Neutrophil (primary cell): ENCODE measurements around the gene C2CD3.
"Not testable (repeated sequence)": the region's sequence is repeated elsewhere in the genome, so short reads cannot be mapped to it uniquely, and the experiment has no call there.

Experiments
- H3K27ac ChIP-seq: fragments of 200-600 bp; sonication (generic); 2 replicates; pipeline ENCODE4 v1.5.1; 2016; ENCODE audit warnings: mild to moderate bottlenecking, moderate library complexity
- H3K27me3 ChIP-seq: fragments of 200-600 bp; sonication (generic); 2 replicates; pipeline ENCODE4 v1.6.0; 2016; ENCODE audit warnings: mild to moderate bottlenecking
- H3K36me3 ChIP-seq: fragments of 200-600 bp; sonication (generic); 2 replicates; pipeline ENCODE4 v1.5.1; 2017
- H3K4me1 ChIP-seq, 2 experiments: fragments of 200-600 bp in 1 of 2; sonication (generic) in 1 of 2; 1 replicate in 1 of 2; 2 replicates in 1 of 2; pipeline versions ENCODE4 v1.5.1 to v1.6.1; 2013 to 2016; ENCODE audit warnings: low read depth in 1 of 2, low read length in 1 of 2, mild to moderate bottlenecking in 1 of 2, moderate library complexity in 1 of 2; ENCODE audit not compliant: control insufficient read depth in 1 of 2, insufficient read depth in 1 of 2
- H3K4me3 ChIP-seq, 2 experiments: fragments of 200-600 bp in 1 of 2; sonication (generic) in 1 of 2; 1 replicate in 1 of 2; 2 replicates in 1 of 2; pipeline ENCODE4 v1.5.1; 2013 to 2016; ENCODE audit warnings: low read depth in 1 of 2, low read length in 1 of 2, mild to moderate bottlenecking in 1 of 2, moderate library complexity in 1 of 2
- H3K9me3 ChIP-seq: fragments of 200-600 bp; sonication (generic); 2 replicates; pipeline ENCODE4 v1.5.1; 2016
- CTCF ChIP-seq: fragments of 200-600 bp; sonication (generic); IDR thresholded peaks from 2 replicates; pipeline ENCODE4 v1.5.1; 2016; ENCODE audit warnings: antibody characterized with exemption

C2CD3 gene

GRCh38 chr11:74144592-74144991 is 26.2 kb downstream of the C2CD3 start:
- no peaks in the 10 kb centered on the region for H3K27me3 ChIP-seq
- no peak overlapping the region for H3K4me3 ChIP-seq
- no peak for TF ChIP-seq CTCF
- H3K27ac ChIP-seq = no peak overlapping the region
- H3K36me3 ChIP-seq = peaks cover under 1% of the 10 kb centered on the region
- H3K4me1 ChIP-seq = no peaks in the 10 kb centered on the region
- H3K9me3 ChIP-seq = no peaks in the 10 kb centered on the region

- no peaks in the 10 kb centered on the region for H3K9me3 ChIP-seq
- no peak overlapping the region for H3K4me3 ChIP-seq
- no peaks in the 10 kb centered on the region for H3K4me1 ChIP-seq
- no peak overlapping the region for H3K27ac ChIP-seq
- H3K36me3 ChIP-seq = peaks cover 21% of the 10 kb centered on the region
- no peaks in the 10 kb centered on the region for H3K27me3 ChIP-seq
- no peak for TF ChIP-seq CTCF
These were observed 28.2 kb downstream of the C2CD3 start for GRCh38 chr11:74142624-74143023.

GRCh38 chr11:74141908-74142307 is 28.9 kb downstream of the C2CD3 start:
- TF ChIP-seq CTCF = no peak
- H3K27ac ChIP-seq = no peak overlapping the region
- H3K4me1 ChIP-seq = no peaks in the 10 kb centered on the region
- H3K27me3 ChIP-seq = no peaks in the 10 kb centered on the region
- peaks cover 26% of the 10 kb centered on the region for H3K36me3 ChIP-seq
- H3K4me3 ChIP-seq = no peak overlapping the region
- no peaks in the 10 kb centered on the region for H3K9me3 ChIP-seq

- TF ChIP-seq CTCF = no peak
These were observed 29.5 kb downstream of the C2CD3 start for GRCh38 chr11:74141241-74141695.

GRCh38 chr11:74139919-74140431 is 30.8 kb downstream of the C2CD3 start:
- H3K27ac ChIP-seq, H3K9me3 ChIP-seq, H3K4me1 ChIP-seq, H3K27me3 ChIP-seq, H3K4me3 ChIP-seq: not testable (repeated sequence)
- H3K36me3 ChIP-seq = peaks cover 43% of the 10 kb centered on the region

More at GRCh38 chr11:74141241-74141695, 29.5 kb downstream of the C2CD3 start:
- H3K4me3 ChIP-seq = no peak overlapping the region
- H3K9me3 ChIP-seq = no peaks in the 10 kb centered on the region
- no peaks in the 10 kb centered on the region for H3K4me1 ChIP-seq
- peaks cover 31% of the 10 kb centered on the region for H3K36me3 ChIP-seq
- H3K27ac ChIP-seq = no peak overlapping the region
- H3K27me3 ChIP-seq = no peaks in the 10 kb centered on the region

GRCh38 chr11:74139151-74139918 is 31.5 kb downstream of the C2CD3 start:
- TF ChIP-seq CTCF = no peak
- H3K9me3 ChIP-seq = no peaks in the 10 kb centered on the region
- H3K27ac ChIP-seq = no peak overlapping the region
- no peaks in the 10 kb centered on the region for H3K4me1 ChIP-seq
- no peaks in the 10 kb centered on the region for H3K27me3 ChIP-seq
- H3K4me3 ChIP-seq = no peak overlapping the region
- peaks cover 43% of the 10 kb centered on the region for H3K36me3 ChIP-seq
